DOHH2 (cell line): ENCODE data around the gene CHRNB2.

Experiments
- CTCF ChIP-seq: fragments of 200-600 bp; sonication (generic); IDR thresholded peaks from one replicate; pipeline ENCODE4 v1.5.1; 2014; ENCODE audit warnings: antibody characterized with exemption, mild to moderate bottlenecking, low read depth, low read length; ENCODE audit not compliant: poor library complexity, severe bottlenecking
- EZH2phosphoT487 ChIP-seq: fragments of 200-600 bp; sonication (generic); IDR thresholded peaks from 2 replicates; pipeline ENCODE4 v1.6.1; 2017; ENCODE audit warnings: borderline replicate concordance, mild to moderate bottlenecking, antibody characterized with exemption, low read length, moderate library complexity, mixed read lengths

DNA sequence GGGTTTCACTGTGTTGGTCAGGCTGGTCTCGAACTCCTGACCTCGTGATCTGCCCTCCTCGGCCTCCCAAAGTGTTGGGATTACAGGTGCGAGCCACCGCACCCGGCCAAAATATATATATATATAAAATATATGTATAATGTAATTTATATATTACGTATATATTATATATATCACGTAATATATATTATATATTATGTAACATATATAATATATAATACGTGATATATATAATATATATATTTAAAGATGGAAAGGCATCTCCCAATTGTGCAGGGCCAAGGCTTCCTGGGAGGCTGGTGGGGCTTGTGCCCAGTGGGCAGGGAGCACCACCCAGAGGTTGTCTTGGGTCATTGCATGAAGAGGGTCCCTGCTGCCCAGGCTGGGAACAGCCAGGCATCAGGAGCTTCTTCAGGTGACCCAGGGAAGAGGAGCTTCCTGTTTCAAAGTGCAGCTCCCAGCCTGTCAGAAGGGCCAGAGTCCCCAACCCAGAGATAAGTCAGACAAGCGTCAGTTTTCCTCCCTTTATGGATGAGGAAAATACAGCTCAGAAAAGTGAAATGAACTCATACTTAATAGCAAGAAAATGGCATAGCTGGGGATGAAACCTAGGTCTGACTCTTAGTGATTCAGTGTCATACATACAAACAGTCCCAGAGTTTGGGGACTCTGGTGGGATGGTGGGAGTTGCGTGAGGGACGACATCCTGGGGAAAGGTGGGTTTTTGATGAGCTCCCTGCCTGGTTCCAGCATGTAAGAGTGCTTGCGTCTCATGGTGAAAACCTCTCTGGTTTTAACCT is 21.1 kb upstream of the CHRNB2 start:
- peak; percentile 74 for TF ChIP-seq CTCF
- TF ChIP-seq EZH2phosphoT487, result no peak
